GM23338 (cell line): Measurements from ENCODE around the gene HSP90AB1. TPM values are rescaled to one million over a fixed set of nuclear protein-coding genes. Genes with fewer than 3 reads are reported as not detected.

Experiments
- ATAC-seq: fragments of 200-7000 bp; cut with Tn5 transposase; 3 replicates; pipeline ENCODE4 v1.9.1; 2020
- DNase-seq: peaks from one replicate; pipeline ENCODE4 v3.0.0-alpha.2; 2015; ENCODE audit warnings: low spot score
- H2AFZ ChIP-seq: fragments of 200-600 bp; sonication (generic); 2 replicates; pipeline ENCODE4 v1.8.0; 2016; ENCODE audit warnings: antibody characterized with exemption, mild to moderate bottlenecking, moderate library complexity
- H3F3A ChIP-seq: fragments of 200-600 bp; sonication (generic); replicated peaks from 2 replicates; pipeline ENCODE4 v1.8.0; 2017; ENCODE audit warnings: antibody characterized with exemption, mixed run types, low read depth
- H3K27ac ChIP-seq: fragments of 200-600 bp; sonication (generic); 2 replicates; pipeline ENCODE4 v1.6.1; 2016; ENCODE audit warnings: low read depth
- H3K27me3 ChIP-seq: fragments of 200-600 bp; sonication (generic); 2 replicates; pipeline ENCODE4 v1.8.0; 2016; ENCODE audit warnings: mild to moderate bottlenecking, mixed run types, moderate library complexity; ENCODE audit not compliant: insufficient read depth
- H3K36me3 ChIP-seq: fragments of 200-600 bp; sonication (generic); 2 replicates; pipeline ENCODE4 v1.8.0; 2016; ENCODE audit warnings: mild to moderate bottlenecking; ENCODE audit not compliant: insufficient read depth
- H3K4me1 ChIP-seq: fragments of 200-600 bp; sonication (generic); 2 replicates; pipeline ENCODE4 v1.8.0; 2016; ENCODE audit warnings: mild to moderate bottlenecking, moderate library complexity; ENCODE audit not compliant: insufficient read depth
- H3K4me2 ChIP-seq: fragments of 200-600 bp; sonication (generic); 2 replicates; pipeline ENCODE4 v1.7.1; 2017; ENCODE audit warnings: mixed run types
- H3K4me3 ChIP-seq: fragments of 200-600 bp; sonication (generic); 2 replicates; pipeline ENCODE4 v1.6.1; 2016; ENCODE audit warnings: mixed run types
- H3K79me2 ChIP-seq: fragments of 200-600 bp; sonication (generic); replicated peaks from 2 replicates; pipeline ENCODE4 v1.8.0; 2017; ENCODE audit warnings: mild to moderate bottlenecking; ENCODE audit not compliant: insufficient read depth
- H3K9me2 ChIP-seq: fragments of 200-600 bp; sonication (generic); 2 replicates; pipeline ENCODE4 v1.8.0; 2017; ENCODE audit not compliant: insufficient read depth
- H4K20me1 ChIP-seq: fragments of 200-600 bp; sonication (generic); replicated peaks from 2 replicates; pipeline ENCODE4 v1.8.0; 2017; ENCODE audit warnings: mild to moderate bottlenecking; ENCODE audit not compliant: insufficient read depth
- H3K27ac Mint-ChIP-seq: 2 replicates; pipeline ENCODE4 v1.8.0; 2020; ENCODE audit warnings: inconsistent platforms, mild to moderate bottlenecking, moderate library complexity, mixed read lengths
- H3K27me3 Mint-ChIP-seq: 3 replicates; pipeline ENCODE4 v1.8.0; 2022; ENCODE audit warnings: low read depth, mild to moderate bottlenecking, moderate library complexity, mixed read lengths, inconsistent platforms; ENCODE audit not compliant: insufficient read depth, poor library complexity
- H3K36me3 Mint-ChIP-seq: 3 replicates; pipeline ENCODE4 v1.8.0; 2021; ENCODE audit warnings: low read depth, mild to moderate bottlenecking, inconsistent platforms, moderate library complexity, mixed read lengths
- H3K4me1 Mint-ChIP-seq: 3 replicates; pipeline ENCODE4 v1.8.0; 2020; ENCODE audit warnings: mild to moderate bottlenecking, inconsistent platforms, mixed read lengths
- H3K4me3 Mint-ChIP-seq: 3 replicates; pipeline ENCODE4 v1.8.0; 2021; ENCODE audit warnings: moderate library complexity, mild to moderate bottlenecking, inconsistent platforms, mixed read lengths
- H3K9me3 Mint-ChIP-seq: 3 replicates; pipeline ENCODE4 v1.8.0; 2020; ENCODE audit warnings: moderate library complexity, mild to moderate bottlenecking, inconsistent platforms, mixed read lengths
- CREB1 ChIP-seq: fragments of 250-450 bp; sonication (Bioruptor Pico); IDR thresholded peaks from 2 replicates; pipeline ENCODE4 v1.5.0; 2020; ENCODE audit warnings: low read depth, mild to moderate bottlenecking, moderate library complexity
- CTCF ChIP-seq, 2 experiments: fragments of 200-600 bp in 1 of 2; sonication (generic) in 1 of 2; conservative IDR thresholded peaks; 2 replicates each; pipeline versions ENCODE4 v1.5.1 to v1.6.1; 2016 to 2017; ENCODE audit warnings: antibody characterized with exemption in 2 of 2, low read depth in 2 of 2, mild to moderate bottlenecking in 2 of 2, moderate library complexity in 1 of 2
- ETS1 ChIP-seq: IDR thresholded peaks from 2 replicates; pipeline ENCODE4 v1.6.1; 2016; ENCODE audit warnings: antibody characterized with exemption
- EZH2phosphoT487 ChIP-seq: fragments of 200-600 bp; sonication (generic); IDR thresholded peaks from one replicate; pipeline ENCODE4 v1.8.1; 2018; ENCODE audit warnings: antibody characterized with exemption; ENCODE audit not compliant: unreplicated experiment
- JUNB ChIP-seq: IDR thresholded peaks from one replicate; pipeline ENCODE4 v1.6.1; 2016; ENCODE audit warnings: antibody characterized with exemption; ENCODE audit not compliant: unreplicated experiment
- REST ChIP-seq: IDR thresholded peaks from one replicate; pipeline ENCODE4 v1.6.1; 2018; ENCODE audit warnings: antibody characterized with exemption; ENCODE audit not compliant: unreplicated experiment
- STAT1 ChIP-seq: IDR thresholded peaks from one replicate; pipeline ENCODE4 v1.6.1; 2016; ENCODE audit warnings: antibody characterized with exemption; ENCODE audit not compliant: unreplicated experiment
- ZNF462 ChIP-seq: fragments of 250-450 bp; sonication (Bioruptor Pico); IDR thresholded peaks from 2 replicates; pipeline ENCODE4 v1.5.0; 2020; ENCODE audit warnings: mild to moderate bottlenecking, moderate library complexity
- polyA plus RNA-seq: library from polyadenylated mRNA; unstranded; fragments of >200 nt; fragmentation: Nextera tagmentation; extraction: Ambion mirVana; gene quantifications from 2 replicates; pipeline ENCODE4 v1.2.1, GENCODE V29; 2016
- total RNA-seq: library from RNA; depleted of rRNA; stranded (reverse); fragments of >200 nt; shearing (Covaris generic); gene quantifications from 2 replicates; pipeline ENCODE4 v1.2.3, GENCODE V29; 2014

The HSP90AB1 gene
- total and polyA plus RNA-seq, 2 experiments from 2014 or later: 1,425 to 2,361 TPM

GRCh38 chr6:44248579-44248978, 1.7 kb downstream of the HSP90AB1 start:
- peaks cover 13% of the 10 kb centered on the region for H3K9me3 Mint-ChIP-seq
- H3K27me3 Mint-ChIP-seq: peaks cover 73% of the 10 kb centered on the region
- peak overlapping the region; percentile 100 for H3K4me3 Mint-ChIP-seq
- Histone ChIP-seq H3K4me1 (peaks cover 33% of the 10 kb centered on the region), H3K4me3 (peak overlapping the region; percentile 100), H2AFZ (no peak overlapping the region), H3K36me3 (peaks cover 56% of the 10 kb centered on the region), H3K27ac (peak overlapping the region; percentile 99), H3F3A (peaks cover 74% of the 10 kb centered on the region), H3K79me2 (peaks cover 54% of the 10 kb centered on the region), H4K20me1 (peaks cover 56% of the 10 kb centered on the region), H3K27me3 (no peaks in the 10 kb centered on the region), H3K4me2 (peak overlapping the region; percentile 90), H3K9me2 (no peaks in the 10 kb centered on the region)
- H3K4me1 Mint-ChIP-seq: peaks cover 50% of the 10 kb centered on the region
- ATAC-seq (no peak), DNase-seq (no peak)
- peaks cover 67% of the 10 kb centered on the region for H3K36me3 Mint-ChIP-seq
- H3K27ac Mint-ChIP-seq: peak overlapping the region; percentile 100
- TF ChIP-seq STAT1 (no peak), CREB1 (CRISPR knock-in tag) (no peak), ZNF462 (CRISPR knock-in tag) (no peak), ETS1 (no peak), CTCF (conservative IDR thresholded peaks at IDR 0.05; ENCODE audit: low read depth in 2 of 2) (no peak), JUNB (no peak), EZH2phosphoT487 (no peak), REST (no peak)
